IPS-15b (cell line): Measurements from ENCODE around the gene SPPL2A.
A peak's percentile ranks its signal among the peaks of the same experiment; 100 is the strongest.
"Not testable (repeated sequence)": the region's sequence is repeated elsewhere in the genome, so short reads cannot be mapped to it uniquely, and the experiment has no call there.

Source experiments
- H3K27me3 ChIP-seq: one replicate; pipeline ENCODE4 v1.6.1; 2013; ENCODE audit warnings: low read length; ENCODE audit not compliant: control insufficient read depth, insufficient read depth
- H3K36me3 ChIP-seq: one replicate; pipeline ENCODE4 v1.6.1; 2013; ENCODE audit warnings: low read length; ENCODE audit not compliant: control insufficient read depth, insufficient read depth
- H3K4me1 ChIP-seq: one replicate; pipeline ENCODE4 v1.6.1; 2013; ENCODE audit warnings: mild to moderate bottlenecking, low read length; ENCODE audit not compliant: control insufficient read depth, insufficient read depth
- H3K4me3 ChIP-seq: one replicate; pipeline ENCODE4 v1.5.1; 2013; ENCODE audit warnings: low read depth, low read length
- H3K9ac ChIP-seq: one replicate; pipeline ENCODE4 v1.6.1; 2013; ENCODE audit warnings: low read depth, mild to moderate bottlenecking, low read length
- H3K9me3 ChIP-seq: one replicate; pipeline ENCODE4 v1.6.1; 2013; ENCODE audit warnings: mild to moderate bottlenecking, low read length; ENCODE audit not compliant: control insufficient read depth, insufficient read depth

Gene SPPL2A, protein sequence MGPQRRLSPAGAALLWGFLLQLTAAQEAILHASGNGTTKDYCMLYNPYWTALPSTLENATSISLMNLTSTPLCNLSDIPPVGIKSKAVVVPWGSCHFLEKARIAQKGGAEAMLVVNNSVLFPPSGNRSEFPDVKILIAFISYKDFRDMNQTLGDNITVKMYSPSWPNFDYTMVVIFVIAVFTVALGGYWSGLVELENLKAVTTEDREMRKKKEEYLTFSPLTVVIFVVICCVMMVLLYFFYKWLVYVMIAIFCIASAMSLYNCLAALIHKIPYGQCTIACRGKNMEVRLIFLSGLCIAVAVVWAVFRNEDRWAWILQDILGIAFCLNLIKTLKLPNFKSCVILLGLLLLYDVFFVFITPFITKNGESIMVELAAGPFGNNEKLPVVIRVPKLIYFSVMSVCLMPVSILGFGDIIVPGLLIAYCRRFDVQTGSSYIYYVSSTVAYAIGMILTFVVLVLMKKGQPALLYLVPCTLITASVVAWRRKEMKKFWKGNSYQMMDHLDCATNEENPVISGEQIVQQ

GRCh38 chr15:50765195-50765967 is at the start of gene SPPL2A:
TSS of gene SPPL2A (minus strand) at chr15:50765706. CDS start at chr15:50765533, 173 bp downstream.
- Histone ChIP-seq H3K36me3 (no peaks in the 10 kb centered on the region), H3K27me3 (no peaks in the 10 kb centered on the region), H3K9me3 (no peaks in the 10 kb centered on the region), H3K9ac (peak within 1 kb of the TSS; percentile 38), H3K4me1 (peaks cover 4% of the 10 kb centered on the region), H3K4me3 (peak within 1 kb of the TSS; percentile 56)

DNA sequence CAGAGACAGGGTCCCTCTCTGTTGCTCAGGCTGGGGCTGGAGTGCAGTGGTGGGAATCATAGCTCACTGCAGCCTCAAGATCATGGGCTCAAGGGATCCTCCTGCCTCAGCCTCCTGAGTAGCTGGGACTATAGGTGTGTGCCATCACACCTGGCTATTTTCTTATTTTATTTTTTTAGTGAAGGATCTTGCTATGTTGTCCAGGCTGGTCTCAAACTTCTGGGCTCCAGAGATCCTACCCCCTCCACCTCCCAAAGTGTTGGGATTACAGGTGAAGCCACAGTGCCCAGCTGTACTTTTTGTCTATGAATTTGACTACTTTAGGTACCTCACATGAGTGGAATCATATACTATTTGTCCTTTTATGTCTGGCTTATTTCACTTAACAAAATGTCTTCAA is 49.1 kb upstream of the SPPL2A start:
- Histone ChIP-seq H3K4me1 (no peaks in the 10 kb centered on the region), H3K4me3 (no peak overlapping the region), H3K9me3 (no peaks in the 10 kb centered on the region)

DNA sequence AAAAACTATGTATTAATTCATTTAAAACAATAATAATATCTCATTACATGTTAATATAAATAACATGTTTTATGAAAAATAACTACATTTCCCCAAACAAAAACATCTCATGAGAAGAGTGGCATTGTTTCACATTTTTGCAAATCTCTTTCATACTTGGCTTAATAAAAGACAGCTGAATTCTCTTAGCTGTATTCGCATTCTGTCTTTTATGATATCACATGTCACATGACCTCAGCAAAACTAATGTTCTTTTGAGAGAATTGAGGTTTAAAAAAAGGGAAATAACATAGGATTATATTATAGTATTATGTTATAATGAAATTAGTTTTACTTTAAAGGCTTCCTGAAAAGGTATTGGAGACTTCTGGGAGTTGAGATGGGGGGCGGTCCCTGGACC is 48.4 kb upstream of the SPPL2A start:
- H3K9me3 ChIP-seq, result no peaks in the 10 kb centered on the region
- no peaks in the 10 kb centered on the region for H3K4me1 ChIP-seq
- H3K36me3 ChIP-seq, result no peaks in the 10 kb centered on the region
- H3K9ac ChIP-seq, result no peak overlapping the region
- H3K4me3 ChIP-seq, result no peak overlapping the region
- no peaks in the 10 kb centered on the region for H3K27me3 ChIP-seq

More for the DNA sequence above, 49.1 kb upstream of the SPPL2A start:
- H3K36me3 ChIP-seq, result no peaks in the 10 kb centered on the region
- H3K9ac ChIP-seq, result no peak overlapping the region
- no peaks in the 10 kb centered on the region for H3K27me3 ChIP-seq

- H3K9ac ChIP-seq, result no peak overlapping the region
- H3K9me3 ChIP-seq, result no peaks in the 10 kb centered on the region
- H3K36me3 ChIP-seq, result no peaks in the 10 kb centered on the region
- no peaks in the 10 kb centered on the region for H3K27me3 ChIP-seq
- H3K4me1 ChIP-seq, result no peaks in the 10 kb centered on the region
- no peak overlapping the region for H3K4me3 ChIP-seq
These were observed 47.6 kb upstream of the SPPL2A start for GRCh38 chr15:50813089-50813488.

DNA sequence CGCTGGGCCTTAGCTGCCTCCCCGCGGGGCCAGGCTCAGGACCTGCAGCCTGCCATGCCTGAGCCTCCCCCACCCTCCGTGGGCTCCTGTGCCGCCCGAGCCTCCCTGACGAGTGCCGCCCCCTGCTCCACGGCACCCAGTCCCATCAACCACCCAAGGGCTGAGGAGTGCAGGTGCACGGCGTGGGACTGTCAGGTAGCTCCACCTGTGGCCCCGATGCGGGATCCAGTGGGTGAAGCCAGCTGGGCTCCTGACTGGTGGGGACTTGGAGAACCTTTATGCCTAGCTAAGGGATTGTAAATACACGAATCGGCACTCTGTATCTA is 46.6 kb upstream of the SPPL2A start:
- H3K27me3 ChIP-seq, H3K9me3 ChIP-seq, H3K36me3 ChIP-seq, H3K9ac ChIP-seq, H3K4me3 ChIP-seq, H3K4me1 ChIP-seq: not testable (repeated sequence)

GRCh38 chr15:50811461-50812180 is 46.1 kb upstream of the SPPL2A start:
- not testable (repeated sequence) for H3K9me3 ChIP-seq, H3K9ac ChIP-seq, H3K36me3 ChIP-seq, H3K4me1 ChIP-seq, H3K27me3 ChIP-seq, H3K4me3 ChIP-seq

- Histone ChIP-seq H3K4me1 (no peaks in the 10 kb centered on the region), H3K36me3 (no peaks in the 10 kb centered on the region), H3K27me3 (no peaks in the 10 kb centered on the region), H3K9ac (no peak overlapping the region), H3K4me3 (no peak overlapping the region), H3K9me3 (no peaks in the 10 kb centered on the region)
These were observed 44.6 kb upstream of the SPPL2A start for GRCh38 chr15:50810128-50810527.

- Histone ChIP-seq H3K27me3 (no peaks in the 10 kb centered on the region), H3K36me3 (no peaks in the 10 kb centered on the region), H3K4me1 (no peaks in the 10 kb centered on the region), H3K4me3 (no peak overlapping the region), H3K9me3 (no peaks in the 10 kb centered on the region), H3K9ac (no peak overlapping the region)
These were observed 43.2 kb upstream of the SPPL2A start for GRCh38 chr15:50808728-50809127.

- Histone ChIP-seq H3K9me3 (no peaks in the 10 kb centered on the region), H3K36me3 (no peaks in the 10 kb centered on the region)
These were observed 38.1 kb upstream of the SPPL2A start for GRCh38 chr15:50803479-50804180.

GRCh38 chr15:50800715-50801114 is 35.2 kb upstream of the SPPL2A start:
- Histone ChIP-seq H3K4me1 (no peaks in the 10 kb centered on the region), H3K9me3 (no peaks in the 10 kb centered on the region), H3K36me3 (no peaks in the 10 kb centered on the region), H3K4me3 (no peak overlapping the region), H3K9ac (no peak overlapping the region), H3K27me3 (no peaks in the 10 kb centered on the region)

More at GRCh38 chr15:50803479-50804180, 38.1 kb upstream of the SPPL2A start:
- Histone ChIP-seq H3K27me3 (no peaks in the 10 kb centered on the region), H3K4me3 (no peak overlapping the region), H3K4me1 (no peaks in the 10 kb centered on the region), H3K9ac (no peak overlapping the region)

GRCh38 chr15:50798684-50799083 is 33.2 kb upstream of the SPPL2A start:
- H3K27me3 ChIP-seq, result no peaks in the 10 kb centered on the region
- no peak overlapping the region for H3K9ac ChIP-seq
- no peaks in the 10 kb centered on the region for H3K4me1 ChIP-seq
- no peaks in the 10 kb centered on the region for H3K36me3 ChIP-seq
- H3K4me3 ChIP-seq, result no peak overlapping the region
- no peaks in the 10 kb centered on the region for H3K9me3 ChIP-seq
